Muscle layer of colon (tissue), 2 donors: ENCODE data around the gene SH3RF3.

ENCODE experiments used
- H3K27ac ChIP-seq: one replicate; pipeline ENCODE4 v1.7.0; 2013; ENCODE audit warnings: low read depth, mild to moderate bottlenecking, low read length, moderate library complexity
- H3K27me3 ChIP-seq, 2 donors: one replicate each; pipeline ENCODE4 v1.7.0; 2013; ENCODE audit warnings: low read length in 2 of 2, mild to moderate bottlenecking in 2 of 2; ENCODE audit not compliant: insufficient read depth in 2 of 2, control insufficient read depth in 1 of 2
- H3K36me3 ChIP-seq: one replicate; pipeline ENCODE4 v1.7.0; 2013; ENCODE audit warnings: mild to moderate bottlenecking, low read length; ENCODE audit not compliant: insufficient read depth
- H3K4me1 ChIP-seq: one replicate; pipeline ENCODE4 v1.7.0; 2013; ENCODE audit warnings: mild to moderate bottlenecking, low read length; ENCODE audit not compliant: insufficient read depth
- H3K4me3 ChIP-seq, 2 donors: one replicate each; pipeline ENCODE4 v1.7.0; 2013; ENCODE audit warnings: low read length in 2 of 2, low read depth in 1 of 2, mild to moderate bottlenecking in 1 of 2, moderate library complexity in 1 of 2
- H3K9ac ChIP-seq: one replicate; pipeline ENCODE4 v1.7.0; 2013; ENCODE audit warnings: low read length
- H3K9me3 ChIP-seq: one replicate; pipeline ENCODE4 v1.7.0; 2013; ENCODE audit warnings: mild to moderate bottlenecking, low read length
- donor health status: abdominal sarcoma.
- donor health status: Adenocarcinoma of cecum.

The SH3RF3 gene

GRCh38 chr2:109371481-109372170 lies 242.6 kb downstream of the SH3RF3 start:
- Histone ChIP-seq H3K9me3 (no peaks in the 10 kb centered on the region), H3K4me3 (no peak overlapping the region), H3K27me3 (no peaks in the 10 kb centered on the region), H3K36me3 (no peaks in the 10 kb centered on the region), H3K27ac (no peak overlapping the region), H3K9ac (no peak overlapping the region), H3K4me1 (no peaks in the 10 kb centered on the region)

DNA sequence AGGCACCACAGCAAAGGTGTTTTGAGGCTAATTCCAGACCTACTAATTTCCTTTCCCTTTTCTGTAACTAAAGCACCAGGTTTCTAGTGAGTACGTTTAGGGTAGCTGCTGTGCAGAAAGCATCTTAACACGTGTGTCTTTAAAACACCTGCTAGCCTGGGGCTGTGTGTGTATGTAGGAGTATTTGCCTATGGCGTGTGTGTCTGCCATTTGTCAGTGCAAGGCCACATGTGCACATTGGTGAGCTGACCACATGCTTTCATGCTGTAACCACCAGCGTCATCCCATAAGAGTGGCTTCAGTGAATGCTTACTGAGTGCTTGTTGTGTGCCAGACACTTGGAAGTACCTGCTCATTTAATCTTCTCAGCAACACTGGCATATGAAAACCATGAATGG lies 243.2 kb downstream of the SH3RF3 start:
- no peak overlapping the region for H3K9ac ChIP-seq
- H3K27ac ChIP-seq = no peak overlapping the region
- H3K36me3 ChIP-seq = no peaks in the 10 kb centered on the region
- no peak overlapping the region for H3K4me3 ChIP-seq
- no peaks in the 10 kb centered on the region for H3K27me3 ChIP-seq
- H3K9me3 ChIP-seq = no peaks in the 10 kb centered on the region
- no peaks in the 10 kb centered on the region for H3K4me1 ChIP-seq

DNA sequence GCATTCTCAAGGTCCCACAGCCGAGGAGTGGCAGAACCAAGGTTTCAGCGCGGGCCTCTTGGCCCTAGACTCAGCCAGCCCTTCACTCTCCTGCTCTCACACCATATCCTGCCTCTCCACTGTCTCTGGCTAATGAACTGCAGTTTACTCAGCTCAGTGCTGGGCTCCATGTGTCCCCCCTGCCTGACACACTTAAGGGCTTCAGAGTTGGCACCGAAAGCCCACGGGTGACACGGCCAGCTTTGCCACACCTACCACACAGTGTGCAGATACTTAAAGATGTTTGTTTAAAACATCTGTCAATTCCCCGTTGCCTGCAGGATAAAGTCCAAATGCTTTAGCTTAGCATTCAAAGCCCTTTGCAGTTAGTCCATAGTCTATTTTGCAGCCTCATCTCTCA lies 243.6 kb downstream of the SH3RF3 start:
- Histone ChIP-seq H3K4me3 (no peak overlapping the region), H3K27ac (no peak overlapping the region), H3K9ac (no peak overlapping the region), H3K36me3 (no peaks in the 10 kb centered on the region), H3K27me3 (no peaks in the 10 kb centered on the region), H3K4me1 (no peaks in the 10 kb centered on the region), H3K9me3 (no peaks in the 10 kb centered on the region)

- H3K4me3 ChIP-seq = no peak overlapping the region
- no peaks in the 10 kb centered on the region for H3K27me3 ChIP-seq
- no peaks in the 10 kb centered on the region for H3K4me1 ChIP-seq
- no peaks in the 10 kb centered on the region for H3K9me3 ChIP-seq
- no peak overlapping the region for H3K27ac ChIP-seq
- no peak overlapping the region for H3K9ac ChIP-seq
- H3K36me3 ChIP-seq = no peaks in the 10 kb centered on the region
Observed at GRCh38 chr2:109373791-109374547, 245.0 kb downstream of the SH3RF3 start.

DNA sequence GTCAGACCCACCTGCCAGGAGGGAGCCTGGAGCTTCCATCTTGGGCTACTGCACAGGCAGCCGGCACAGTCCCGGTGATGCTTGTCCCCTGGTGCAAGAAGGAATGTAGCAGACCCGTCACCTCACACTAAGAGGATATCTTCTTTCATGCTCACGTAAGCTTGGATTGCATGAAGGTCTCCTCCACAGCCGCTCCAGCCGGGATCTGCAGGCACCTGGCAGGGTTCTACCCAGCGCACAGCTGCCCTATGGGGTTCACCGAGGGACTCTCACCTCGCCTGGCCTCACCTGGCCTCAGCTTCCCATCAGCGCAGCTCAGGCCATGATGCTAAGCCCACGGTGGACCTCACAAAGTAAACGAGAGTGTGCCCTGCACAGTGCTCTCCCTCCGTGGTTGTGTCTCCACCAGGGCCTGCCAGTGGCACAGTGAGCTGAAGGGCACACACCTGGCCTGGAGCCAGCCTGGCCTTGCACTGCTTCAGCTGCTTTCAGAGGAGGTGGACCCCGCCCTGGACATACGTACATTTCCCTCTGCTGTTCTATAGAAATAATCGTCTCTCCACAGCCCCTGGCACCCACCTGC lies 245.6 kb downstream of the SH3RF3 start:
- no peaks in the 10 kb centered on the region for H3K4me1 ChIP-seq
- no peaks in the 10 kb centered on the region for H3K36me3 ChIP-seq
- H3K27me3 ChIP-seq = no peaks in the 10 kb centered on the region
- H3K9me3 ChIP-seq = no peaks in the 10 kb centered on the region
- no peak overlapping the region for H3K9ac ChIP-seq
- H3K27ac ChIP-seq = no peak overlapping the region
- H3K4me3 ChIP-seq = no peak overlapping the region

DNA sequence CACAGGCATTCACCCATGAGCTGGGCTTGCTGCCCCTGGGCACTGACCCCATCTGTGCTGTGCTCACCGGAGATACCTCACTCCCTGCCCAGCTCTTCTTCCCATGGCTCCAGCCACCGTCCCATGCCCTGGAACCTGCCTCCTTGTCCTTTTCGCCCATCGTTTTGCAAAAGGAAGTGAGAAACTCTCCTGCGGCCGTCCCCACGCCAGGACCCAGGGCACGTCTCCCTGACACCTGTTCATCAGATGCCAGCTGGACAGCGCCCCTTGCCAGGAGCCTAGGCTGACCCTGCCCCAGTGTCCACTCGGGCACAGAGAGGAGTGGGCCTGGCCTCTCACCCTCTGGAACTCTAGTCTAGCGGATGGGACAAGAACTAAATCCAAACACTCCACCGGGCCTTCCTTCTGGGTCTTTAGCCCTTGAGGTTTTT lies 246.1 kb downstream of the SH3RF3 start:
- Histone ChIP-seq H3K4me1 (no peaks in the 10 kb centered on the region), H3K9ac (no peak overlapping the region), H3K36me3 (no peaks in the 10 kb centered on the region), H3K4me3 (no peak overlapping the region), H3K27me3 (no peaks in the 10 kb centered on the region), H3K9me3 (no peaks in the 10 kb centered on the region), H3K27ac (no peak overlapping the region)

GRCh38 chr2:109375656-109376055 lies 246.7 kb downstream of the SH3RF3 start:
- Histone ChIP-seq H3K27me3 (no peaks in the 10 kb centered on the region), H3K4me1 (no peaks in the 10 kb centered on the region), H3K9ac (no peak overlapping the region), H3K36me3 (no peaks in the 10 kb centered on the region), H3K27ac (no peak overlapping the region), H3K4me3 (no peak overlapping the region), H3K9me3 (no peaks in the 10 kb centered on the region)

DNA sequence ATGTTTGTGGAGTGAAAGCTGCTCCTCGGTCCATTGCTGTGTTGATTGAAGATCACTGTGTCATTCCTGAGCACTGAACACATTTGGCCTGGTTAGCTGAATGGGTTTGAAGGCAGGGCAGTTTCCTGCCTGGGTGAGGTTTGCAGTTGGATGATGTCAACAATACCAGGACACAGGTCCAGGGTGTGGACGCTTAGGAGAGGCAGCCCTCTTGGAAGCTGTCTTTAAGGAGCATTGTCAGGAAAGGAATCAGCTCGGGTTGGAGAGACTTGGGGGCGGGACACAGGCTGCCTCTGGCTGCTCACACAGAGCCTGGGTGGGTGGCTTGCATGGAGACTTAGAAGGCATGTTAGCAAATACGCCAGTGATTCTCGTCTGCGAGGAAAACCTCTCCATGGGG lies 247.1 kb downstream of the SH3RF3 start:
- H3K27ac ChIP-seq = no peak overlapping the region
- no peaks in the 10 kb centered on the region for H3K27me3 ChIP-seq
- H3K36me3 ChIP-seq = no peaks in the 10 kb centered on the region
- no peak overlapping the region for H3K9ac ChIP-seq
- no peaks in the 10 kb centered on the region for H3K4me1 ChIP-seq
- no peaks in the 10 kb centered on the region for H3K9me3 ChIP-seq
- no peak overlapping the region for H3K4me3 ChIP-seq

DNA sequence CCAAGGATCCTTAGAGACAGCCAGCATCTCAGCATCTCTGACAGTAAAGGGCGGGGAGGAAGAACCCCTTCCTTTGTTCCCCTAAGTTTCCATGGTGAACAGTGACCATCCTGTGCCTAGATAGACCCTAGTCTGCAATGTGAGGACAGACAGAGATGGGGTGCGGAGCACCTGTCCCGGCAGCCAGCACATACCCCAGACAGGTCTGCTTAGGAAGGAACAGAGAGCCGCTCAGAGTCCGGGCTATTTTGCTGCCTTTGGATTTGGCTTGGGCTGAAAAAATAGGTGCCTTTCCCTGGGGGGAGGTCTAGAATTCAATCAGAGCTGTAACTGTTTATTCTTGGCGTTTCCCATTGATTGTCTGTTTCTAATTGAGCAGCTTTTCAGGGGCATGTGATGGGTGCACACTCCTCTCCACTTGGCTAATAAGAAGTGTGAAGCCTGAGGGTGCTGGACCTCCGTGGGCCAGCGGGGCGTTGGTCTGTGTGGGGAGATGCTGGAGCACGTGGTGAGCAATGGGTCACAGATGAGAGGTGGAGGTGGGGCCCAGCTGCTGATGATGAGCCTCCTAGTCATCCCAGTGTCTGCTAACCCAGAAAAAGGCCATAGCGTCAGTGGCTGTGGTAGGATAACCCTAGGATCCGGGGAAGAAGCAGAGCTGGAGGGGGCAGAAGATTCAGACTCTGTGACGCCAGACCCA lies 247.9 kb downstream of the SH3RF3 start:
- Histone ChIP-seq H3K9ac (no peak overlapping the region), H3K4me1 (no peaks in the 10 kb centered on the region), H3K27ac (no peak overlapping the region), H3K36me3 (no peaks in the 10 kb centered on the region), H3K27me3 (no peaks in the 10 kb centered on the region), H3K4me3 (no peak overlapping the region), H3K9me3 (no peaks in the 10 kb centered on the region)

GRCh38 chr2:109377976-109378375 lies 249.0 kb downstream of the SH3RF3 start:
- H3K27ac ChIP-seq = no peak overlapping the region
- H3K9ac ChIP-seq = no peak overlapping the region
- no peaks in the 10 kb centered on the region for H3K27me3 ChIP-seq
- H3K9me3 ChIP-seq = no peaks in the 10 kb centered on the region
- H3K4me3 ChIP-seq = no peak overlapping the region
- H3K36me3 ChIP-seq = no peaks in the 10 kb centered on the region
- peaks cover 5% of the 10 kb centered on the region for H3K4me1 ChIP-seq

GRCh38 chr2:109378682-109379081 lies 249.7 kb downstream of the SH3RF3 start:
- Histone ChIP-seq H3K9ac (no peak overlapping the region), H3K4me1 (peaks cover 10% of the 10 kb centered on the region), H3K27ac (no peak overlapping the region), H3K4me3 (no peak overlapping the region), H3K9me3 (no peaks in the 10 kb centered on the region), H3K27me3 (no peaks in the 10 kb centered on the region), H3K36me3 (no peaks in the 10 kb centered on the region)
